ENCODE data around the gene ZBTB21.

The ZBTB21 gene

GRCh38 chr21:42009831-42010506, at the start of gene ZBTB21:
Gene ZBTB21 (minus strand): TSS chr21:42010360. CDS start chr21:41994095, 16,265 bp downstream.
- DNase-seq (ENCODE audit: low read depth in 2 of 2), result peak; percentile 92 to 96

GRCh38 chr21:42059721-42060120, 49.6 kb upstream of the ZBTB21 start:
- no peak for DNase-seq (ENCODE audit: low read depth in 2 of 2)

GRCh38 chr21:42059141-42059540, 49.0 kb upstream of the ZBTB21 start:
- DNase-seq (ENCODE audit: low read depth in 2 of 2), result no peak

GRCh38 chr21:42058631-42059111, 48.5 kb upstream of the ZBTB21 start:
- DNase-seq (ENCODE audit: low read depth in 2 of 2), result no peak

- no peak for DNase-seq (ENCODE audit: low read depth in 2 of 2)
Observed at GRCh38 chr21:42057851-42058437, 47.8 kb upstream of the ZBTB21 start.

- DNase-seq (ENCODE audit: low read depth in 2 of 2), result no peak
Observed at GRCh38 chr21:42056996-42057689, 47.0 kb upstream of the ZBTB21 start.

GRCh38 chr21:42056468-42056867, 46.3 kb upstream of the ZBTB21 start:
- DNase-seq (ENCODE audit: low read depth in 2 of 2), result no peak

GRCh38 chr21:42055425-42055824, 45.3 kb upstream of the ZBTB21 start:
- DNase-seq (ENCODE audit: low read depth in 2 of 2), result no peak

GRCh38 chr21:42051788-42052187, 41.6 kb upstream of the ZBTB21 start:
- DNase-seq (ENCODE audit: low read depth in 2 of 2), result no peak

GRCh38 chr21:42049578-42050430, 39.6 kb upstream of the ZBTB21 start:
- DNase-seq (ENCODE audit: low read depth in 2 of 2), result no peak

- DNase-seq (ENCODE audit: low read depth in 2 of 2), result no peak
Observed at GRCh38 chr21:42048870-42049577, 38.9 kb upstream of the ZBTB21 start.

- DNase-seq (ENCODE audit: low read depth in 2 of 2), result no peak
Observed at GRCh38 chr21:42047821-42048613, 37.9 kb upstream of the ZBTB21 start.

GRCh38 chr21:42044871-42045495, 34.8 kb upstream of the ZBTB21 start:
- DNase-seq (ENCODE audit: low read depth in 2 of 2), result no peak

- DNase-seq (ENCODE audit: low read depth in 2 of 2), result no peak
Observed at GRCh38 chr21:42043961-42044360, 33.8 kb upstream of the ZBTB21 start.

GRCh38 chr21:42043201-42043895, 33.2 kb upstream of the ZBTB21 start:
- DNase-seq (ENCODE audit: low read depth in 2 of 2), result no peak

GRCh38 chr21:42042651-42043050, 32.5 kb upstream of the ZBTB21 start:
- DNase-seq (ENCODE audit: low read depth in 2 of 2), result no peak

GRCh38 chr21:42041711-42042110, 31.6 kb upstream of the ZBTB21 start:
- no peak for DNase-seq (ENCODE audit: low read depth in 2 of 2)

GRCh38 chr21:42041246-42041645, 31.1 kb upstream of the ZBTB21 start:
- DNase-seq (ENCODE audit: low read depth in 2 of 2), result no peak

GRCh38 chr21:42040411-42041180, 30.4 kb upstream of the ZBTB21 start:
- no peak for DNase-seq (ENCODE audit: low read depth in 2 of 2)

Data from stimulated activated CD4-positive, alpha-beta T cell treated with anti-CD3 and anti-CD28 coated beads, Interleukin-1b, Interleukin-23, amount 100 ng/mL, for 1 hour (primary cell).